ENCODE results near the gene CDC14B. TPM values are rescaled to one million over a fixed set of nuclear protein-coding genes. Genes with fewer than 3 reads are reported as not detected.
"Not testable (repeated sequence)": the region's sequence is repeated elsewhere in the genome, so short reads cannot be mapped to it uniquely, and the experiment has no call there.

The CDC14B gene
- 13.0 TPM for polyA plus RNA-seq (2013)

GRCh38 chr9:96619491-96620180, at the start of gene CDC14B:
TSS of gene CDC14B (minus strand) at chr9:96619843. CDS start at chr9:96619378, 465 bp downstream.
- DNase-seq = peak; percentile 91 to 95 (median 94)
- H3K9me3 ChIP-seq (ENCODE audit: control extremely low read depth in 1 of 5, control insufficient read depth in 4 of 5, insufficient read depth in 2 of 5, low read depth in 1 of 5, low read length in 4 of 5) = no peaks in the 10 kb centered on the region
- peak within 1 kb of the TSS; percentile 27 to 75 (median 68) for H3K4me3 ChIP-seq (ENCODE audit: control insufficient read depth in 1 of 7, extremely low read depth in 1 of 7, insufficient read depth in 4 of 7, low read depth in 2 of 7, low read length in 6 of 7)
- peaks cover 5 to 30% (median 23%) of the 10 kb centered on the region in 4 experiments for H3K4me1 ChIP-seq (ENCODE audit: control extremely low read depth in 1 of 4, control insufficient read depth in 4 of 4, insufficient read depth in 4 of 4, low read length in 3 of 4)
- CTCF ChIA-PET = no interaction called here
- POLR2A ChIA-PET = no interaction called here
- peaks cover 0 to 9% (median 3%) of the 10 kb centered on the region in 5 experiments for H3K27me3 ChIP-seq (replicated peaks in 2 of 5; ENCODE audit: control insufficient read depth in 4 of 5, insufficient read depth in 5 of 5, low read length in 4 of 5)
- no peaks in the 10 kb centered on the region for H3K36me3 ChIP-seq (ENCODE audit: control insufficient read depth in 4 of 4, insufficient read depth in 4 of 4, low read length in 3 of 4)
- no peak within 1 kb of the TSS for H3K27ac ChIP-seq (ENCODE audit: insufficient read depth in 1 of 2, low read depth in 1 of 2, low read length in 2 of 2, poor library complexity in 1 of 2, severe bottlenecking in 2 of 2)
- 0% methylated on average over 55 of the region's 66 CpGs for WGBS (ENCODE audit: insufficient coverage)

- Histone ChIP-seq H3K27me3 (replicated peaks in 2 of 5; ENCODE audit: control insufficient read depth in 4 of 5, insufficient read depth in 5 of 5, low read length in 4 of 5) (no peaks in the 10 kb centered on the region), H3K9me3 (ENCODE audit: control extremely low read depth in 1 of 5, control insufficient read depth in 4 of 5, insufficient read depth in 2 of 5, low read depth in 1 of 5, low read length in 4 of 5) (peaks cover 0 to 2% (median 0%) of the 10 kb centered on the region in 5 experiments), H3K4me1 (ENCODE audit: control extremely low read depth in 1 of 4, control insufficient read depth in 4 of 4, insufficient read depth in 4 of 4, low read length in 3 of 4) (no peaks in the 10 kb centered on the region), H3K27ac (ENCODE audit: insufficient read depth in 1 of 2, low read depth in 1 of 2, low read length in 2 of 2, poor library complexity in 1 of 2, severe bottlenecking in 2 of 2) (no peak overlapping the region), H3K36me3 (ENCODE audit: control insufficient read depth in 4 of 4, insufficient read depth in 4 of 4, low read length in 3 of 4) (no peaks in the 10 kb centered on the region), H3K4me3 (ENCODE audit: control insufficient read depth in 1 of 7, extremely low read depth in 1 of 7, insufficient read depth in 4 of 7, low read depth in 2 of 7, low read length in 6 of 7) (no peak overlapping the region)
- ChIA-PET POLR2A (interaction anchor here (0.7 kb wide), 1 partner anchor 354 kb away, joined by 3 read pairs; no protein-coding TSS in a partner anchor), CTCF (no interaction called here)
- no peak for DNase-seq
- WGBS (ENCODE audit: insufficient coverage) = 97% methylated on average over 18 of the region's 20 CpGs
Observed at GRCh38 chr9:96668868-96669534, 49.4 kb upstream of the CDC14B start.

DNA sequence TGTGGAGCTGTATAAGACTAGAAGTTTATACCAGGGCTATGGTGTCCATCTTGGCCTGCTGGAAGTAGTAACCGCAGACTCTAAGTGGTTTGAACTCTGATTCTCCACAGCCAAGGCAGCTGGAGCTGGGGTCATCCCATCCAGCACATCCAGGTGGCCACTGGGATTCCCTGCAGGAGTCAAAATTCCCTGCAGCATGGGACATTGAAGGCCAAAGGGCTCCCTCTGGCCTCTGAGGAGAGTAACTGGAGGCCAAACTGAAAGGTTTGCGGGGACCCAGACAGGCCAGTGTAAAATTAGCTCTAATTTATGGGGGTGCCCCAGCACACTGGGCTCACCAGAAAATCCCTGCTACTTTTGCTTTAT, 47.7 kb upstream of the CDC14B start:
- no peak for DNase-seq
- WGBS (ENCODE audit: insufficient coverage) = 100% methylated on average over 1 of the region's 2 CpGs
- no peak overlapping the region for H3K27ac ChIP-seq (ENCODE audit: insufficient read depth in 1 of 2, low read depth in 1 of 2, low read length in 2 of 2, poor library complexity in 1 of 2, severe bottlenecking in 2 of 2)
- H3K4me1 ChIP-seq (ENCODE audit: control extremely low read depth in 1 of 4, control insufficient read depth in 4 of 4, insufficient read depth in 4 of 4, low read length in 3 of 4) = no peaks in the 10 kb centered on the region
- no peak overlapping the region for H3K4me3 ChIP-seq (ENCODE audit: control insufficient read depth in 1 of 7, extremely low read depth in 1 of 7, insufficient read depth in 4 of 7, low read depth in 2 of 7, low read length in 6 of 7)
- no peaks in the 10 kb centered on the region for H3K36me3 ChIP-seq (ENCODE audit: control insufficient read depth in 4 of 4, insufficient read depth in 4 of 4, low read length in 3 of 4)
- H3K9me3 ChIP-seq (ENCODE audit: control extremely low read depth in 1 of 5, control insufficient read depth in 4 of 5, insufficient read depth in 2 of 5, low read depth in 1 of 5, low read length in 4 of 5) = no peaks in the 10 kb centered on the region
- CTCF ChIA-PET = interaction anchor here (0.9 to 2.2 kb wide), 11 partner anchors 9 to 436 kb away, joined by 3 to 19 read pairs (median 4); partner anchors contain the start of gene PRXL2C
- no peaks in the 10 kb centered on the region for H3K27me3 ChIP-seq (replicated peaks in 2 of 5; ENCODE audit: control insufficient read depth in 4 of 5, insufficient read depth in 5 of 5, low read length in 4 of 5)
- POLR2A ChIA-PET = interaction anchor here (0.7 kb wide), 1 partner anchor 340 kb away, joined by 3 read pairs; no protein-coding TSS in a partner anchor

- H3K4me3 ChIP-seq (ENCODE audit: control insufficient read depth in 1 of 7, extremely low read depth in 1 of 7, insufficient read depth in 4 of 7, low read depth in 2 of 7, low read length in 6 of 7); H3K9me3 ChIP-seq (ENCODE audit: control extremely low read depth in 1 of 5, control insufficient read depth in 4 of 5, insufficient read depth in 2 of 5, low read depth in 1 of 5, low read length in 4 of 5); H3K27me3 ChIP-seq (replicated peaks in 2 of 5; ENCODE audit: control insufficient read depth in 4 of 5, insufficient read depth in 5 of 5, low read length in 4 of 5); H3K27ac ChIP-seq (ENCODE audit: insufficient read depth in 1 of 2, low read depth in 1 of 2, low read length in 2 of 2, poor library complexity in 1 of 2, severe bottlenecking in 2 of 2); H3K36me3 ChIP-seq (ENCODE audit: control insufficient read depth in 4 of 4, insufficient read depth in 4 of 4, low read length in 3 of 4); H3K4me1 ChIP-seq (ENCODE audit: control extremely low read depth in 1 of 4, control insufficient read depth in 4 of 4, insufficient read depth in 4 of 4, low read length in 3 of 4): not testable (repeated sequence)
- CTCF ChIA-PET = interaction anchor here (0.5 to 2.2 kb wide), 11 partner anchors 10 to 436 kb away, joined by 3 to 19 read pairs (median 4); partner anchors contain the start of gene PRXL2C
- peak; percentile 63 to 85 (median 82) for DNase-seq
- 91% methylated on average over 10 of the region's 15 CpGs for WGBS (ENCODE audit: insufficient coverage)
- POLR2A ChIA-PET = interaction anchor here (0.6 to 0.7 kb wide), 2 partner anchors 292 to 339 kb away, joined by 3 to 4 read pairs; no protein-coding TSS in a partner anchor
Observed at GRCh38 chr9:96666653-96667362, 47.2 kb upstream of the CDC14B start.

DNA sequence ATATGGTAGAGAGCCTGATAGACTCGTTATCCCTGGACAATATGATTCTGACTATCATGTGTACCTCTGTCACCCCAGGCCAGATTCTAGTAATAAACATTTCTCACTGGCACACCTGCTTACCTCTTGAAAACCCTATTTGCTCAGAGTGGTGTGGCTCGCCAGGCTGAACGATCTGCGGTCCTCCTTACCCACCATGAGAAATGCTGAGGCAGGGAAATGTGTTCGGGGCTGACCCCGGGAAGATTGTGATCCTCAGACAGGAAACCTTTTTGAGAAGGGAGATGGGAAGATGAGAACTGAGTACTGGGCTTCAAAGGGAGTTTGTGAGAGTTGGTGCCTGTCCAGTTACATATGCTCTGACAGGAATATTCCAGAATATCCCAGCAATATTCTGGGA, 46.1 kb upstream of the CDC14B start:
- H3K4me1 ChIP-seq (ENCODE audit: control extremely low read depth in 1 of 4, control insufficient read depth in 4 of 4, insufficient read depth in 4 of 4, low read length in 3 of 4) = no peaks in the 10 kb centered on the region
- ChIA-PET POLR2A (no interaction called here), CTCF (interaction anchor here (1.5 to 2.2 kb wide), 4 partner anchors 9 to 340 kb away, joined by 3 to 19 read pairs (median 8); partner anchors contain the start of genes HABP4 and PRXL2C)
- DNase-seq = no peak
- no peak overlapping the region for H3K27ac ChIP-seq (ENCODE audit: insufficient read depth in 1 of 2, low read depth in 1 of 2, low read length in 2 of 2, poor library complexity in 1 of 2, severe bottlenecking in 2 of 2)
- no peaks in the 10 kb centered on the region for H3K27me3 ChIP-seq (replicated peaks in 2 of 5; ENCODE audit: control insufficient read depth in 4 of 5, insufficient read depth in 5 of 5, low read length in 4 of 5)
- 94% methylated on average over 6 of the region's 6 CpGs for WGBS (ENCODE audit: insufficient coverage)
- no peak overlapping the region for H3K4me3 ChIP-seq (ENCODE audit: control insufficient read depth in 1 of 7, extremely low read depth in 1 of 7, insufficient read depth in 4 of 7, low read depth in 2 of 7, low read length in 6 of 7)
- no peaks in the 10 kb centered on the region for H3K36me3 ChIP-seq (ENCODE audit: control insufficient read depth in 4 of 4, insufficient read depth in 4 of 4, low read length in 3 of 4)
- H3K9me3 ChIP-seq (ENCODE audit: control extremely low read depth in 1 of 5, control insufficient read depth in 4 of 5, insufficient read depth in 2 of 5, low read depth in 1 of 5, low read length in 4 of 5) = no peaks in the 10 kb centered on the region

DNA sequence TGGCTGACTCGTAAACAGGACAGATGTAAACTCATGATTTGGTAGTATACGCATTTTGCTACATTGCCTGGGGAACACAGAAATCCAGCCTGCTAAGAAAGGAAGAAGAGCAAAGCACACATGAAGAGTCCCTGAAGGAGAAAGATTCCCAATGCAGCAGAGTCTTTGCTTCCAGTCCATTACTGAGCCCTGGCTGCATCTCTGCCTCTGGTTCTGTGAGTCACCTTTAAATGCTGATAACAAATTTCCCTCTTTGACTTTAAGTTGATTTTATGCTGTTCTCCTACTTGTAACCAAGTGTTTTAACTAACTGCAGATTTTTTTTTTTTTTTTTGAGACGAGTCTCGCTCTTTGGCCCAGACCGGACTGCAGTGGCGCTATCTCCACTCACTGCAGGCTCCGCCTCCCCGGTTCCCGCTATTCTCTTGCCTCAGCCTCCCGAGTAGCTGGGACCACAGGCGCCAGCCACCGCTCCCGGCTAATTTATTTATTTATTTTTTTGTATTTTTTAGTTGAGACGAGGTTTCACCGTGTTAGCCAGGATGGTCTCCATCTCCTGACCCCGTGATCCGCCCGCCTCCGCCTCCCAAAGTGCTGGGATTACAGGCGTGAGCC, 44.0 kb upstream of the CDC14B start:
- ChIA-PET CTCF (no interaction called here), POLR2A (no interaction called here)

More for the DNA sequence above, 44.0 kb upstream of the CDC14B start:
- H3K9me3 ChIP-seq (ENCODE audit: control extremely low read depth in 1 of 5, control insufficient read depth in 4 of 5, insufficient read depth in 2 of 5, low read depth in 1 of 5, low read length in 4 of 5) = no peaks in the 10 kb centered on the region
- 99% methylated on average over 13 of the region's 20 CpGs for WGBS (ENCODE audit: insufficient coverage)
- no peaks in the 10 kb centered on the region for H3K27me3 ChIP-seq (replicated peaks in 2 of 5; ENCODE audit: control insufficient read depth in 4 of 5, insufficient read depth in 5 of 5, low read length in 4 of 5)
- no peak overlapping the region for H3K4me3 ChIP-seq (ENCODE audit: control insufficient read depth in 1 of 7, extremely low read depth in 1 of 7, insufficient read depth in 4 of 7, low read depth in 2 of 7, low read length in 6 of 7)
- no peak for DNase-seq
- no peaks in the 10 kb centered on the region for H3K4me1 ChIP-seq (ENCODE audit: control extremely low read depth in 1 of 4, control insufficient read depth in 4 of 4, insufficient read depth in 4 of 4, low read length in 3 of 4)
- H3K36me3 ChIP-seq (ENCODE audit: control insufficient read depth in 4 of 4, insufficient read depth in 4 of 4, low read length in 3 of 4) = no peaks in the 10 kb centered on the region
- no peak overlapping the region for H3K27ac ChIP-seq (ENCODE audit: insufficient read depth in 1 of 2, low read depth in 1 of 2, low read length in 2 of 2, poor library complexity in 1 of 2, severe bottlenecking in 2 of 2)

Data from common myeloid progenitor, CD34-positive (primary cell).